GM06990 (cell line): ENCODE data around the gene PGBD5.

Experiments used
- DNase-seq: peaks from one replicate; pipeline ENCODE4 v3.0.0-alpha.2; 2011; ENCODE audit not compliant: insufficient read length; ENCODE audit errors: extremely low read depth
- H3K27me3 ChIP-seq: replicated peaks from 2 replicates; pipeline ENCODE4 v1.6.0; 2011; ENCODE audit warnings: low read length; ENCODE audit not compliant: control insufficient read depth, insufficient read depth
- H3K36me3 ChIP-seq: 2 replicates; pipeline ENCODE4 v1.5.1; 2011; ENCODE audit warnings: low read length; ENCODE audit not compliant: control insufficient read depth, insufficient read depth
- H3K4me3 ChIP-seq: replicated peaks from 2 replicates; pipeline ENCODE4 v1.5.1; 2011; ENCODE audit warnings: low read depth, mild to moderate bottlenecking, control low read depth, low read length
- CTCF ChIP-seq: IDR thresholded peaks from 2 replicates; pipeline ENCODE4 v1.5.1; 2011; ENCODE audit warnings: low read length, control low read depth, mild to moderate bottlenecking, inconsistent platforms; ENCODE audit not compliant: insufficient read depth, poor library complexity, severe bottlenecking

Gene PGBD5

GRCh38 chr1:230313453-230314141 is 112.5 kb downstream of the PGBD5 start:
- no peak for DNase-seq
- Histone ChIP-seq H3K4me3 (no peak overlapping the region), H3K27me3 (no peaks in the 10 kb centered on the region; the same call in 1 of the 2 replicates), H3K36me3 (no peaks in the 10 kb centered on the region)
- TF ChIP-seq CTCF, result no peak

GRCh38 chr1:230312676-230313075 is 113.5 kb downstream of the PGBD5 start:
- Histone ChIP-seq H3K36me3 (no peaks in the 10 kb centered on the region), H3K4me3 (no peak overlapping the region), H3K27me3 (no peaks in the 10 kb centered on the region; the same call in 1 of the 2 replicates)
- no peak for DNase-seq
- TF ChIP-seq CTCF, result no peak

- no peaks in the 10 kb centered on the region for H3K36me3 ChIP-seq
- TF ChIP-seq CTCF, result peak; percentile 86
- DNase-seq, result no peak
- H3K4me3 ChIP-seq, result no peak overlapping the region
- H3K27me3 ChIP-seq, result no peaks in the 10 kb centered on the region; the same call in 1 of the 2 replicates
Observed at GRCh38 chr1:230310381-230311163, 115.6 kb downstream of the PGBD5 start.

GRCh38 chr1:230309646-230310177 is 116.4 kb downstream of the PGBD5 start:
- Histone ChIP-seq H3K27me3 (no peaks in the 10 kb centered on the region; the same call in 1 of the 2 replicates), H3K36me3 (no peaks in the 10 kb centered on the region), H3K4me3 (no peak overlapping the region)
- no peak for DNase-seq
- no peak for TF ChIP-seq CTCF

GRCh38 chr1:230308821-230309220 is 117.3 kb downstream of the PGBD5 start:
- Histone ChIP-seq H3K27me3 (no peaks in the 10 kb centered on the region), H3K36me3 (no peaks in the 10 kb centered on the region), H3K4me3 (no peak overlapping the region)
- no peak for DNase-seq
- no peak for TF ChIP-seq CTCF
